ENCODE measurements around the gene TTI1.
A peak's percentile ranks its signal among the peaks of the same experiment; 100 is the strongest.

Gene TTI1

GRCh38 chr20:38033330-38034107 lies at the start of gene TTI1, which contains the start of gene RPRD1B:
Gene TTI1 (minus strand): TSS chr20:38033456. CDS start chr20:38013816, 19,640 bp downstream.
Gene RPRD1B (plus strand): TSS chr20:38033746. CDS start chr20:38033948, 202 bp downstream.
- DNase-seq (ENCODE audit: extremely low spot score, insufficient read length, low read depth) (peak; percentile 80), FAIRE-seq (peak; percentile 89)

- no peak for FAIRE-seq
- no peak for DNase-seq (ENCODE audit: extremely low spot score, insufficient read length, low read depth)
These were observed 49.6 kb upstream of the TTI1 start for GRCh38 chr20:38082894-38083293.

GRCh38 chr20:38081575-38081974 lies 48.3 kb upstream of the TTI1 start:
- DNase-seq (ENCODE audit: extremely low spot score, insufficient read length, low read depth), result no peak
- FAIRE-seq, result no peak

- no peak for FAIRE-seq
These were observed 46.1 kb upstream of the TTI1 start for GRCh38 chr20:38079353-38079752.

GRCh38 chr20:38078084-38078483 lies 44.8 kb upstream of the TTI1 start:
- FAIRE-seq, result no peak
- DNase-seq (ENCODE audit: extremely low spot score, insufficient read length, low read depth), result no peak

More at GRCh38 chr20:38079353-38079752, 46.1 kb upstream of the TTI1 start:
- DNase-seq (ENCODE audit: extremely low spot score, insufficient read length, low read depth), result no peak

- no peak for FAIRE-seq
- DNase-seq (ENCODE audit: extremely low spot score, insufficient read length, low read depth), result no peak
These were observed 43.3 kb upstream of the TTI1 start for GRCh38 chr20:38076548-38076947.

GRCh38 chr20:38075161-38075998 lies 42.1 kb upstream of the TTI1 start:
- FAIRE-seq, result no peak

GRCh38 chr20:38073307-38074071 lies 40.2 kb upstream of the TTI1 start:
- peak; percentile 74 for FAIRE-seq

More at GRCh38 chr20:38075161-38075998, 42.1 kb upstream of the TTI1 start:
- no peak for DNase-seq (ENCODE audit: extremely low spot score, insufficient read length, low read depth)

GRCh38 chr20:38072898-38073297 lies 39.6 kb upstream of the TTI1 start:
- DNase-seq (ENCODE audit: extremely low spot score, insufficient read length, low read depth), result no peak
- FAIRE-seq, result no peak

More at GRCh38 chr20:38073307-38074071, 40.2 kb upstream of the TTI1 start:
- no peak for DNase-seq (ENCODE audit: extremely low spot score, insufficient read length, low read depth)

GRCh38 chr20:38067717-38068365 lies 34.6 kb upstream of the TTI1 start:
- FAIRE-seq, result no peak
- DNase-seq (ENCODE audit: extremely low spot score, insufficient read length, low read depth), result no peak

- no peak for FAIRE-seq
These were observed 33.9 kb upstream of the TTI1 start for GRCh38 chr20:38066969-38067716.

GRCh38 chr20:38065764-38066375 lies 32.6 kb upstream of the TTI1 start:
- DNase-seq (ENCODE audit: extremely low spot score, insufficient read length, low read depth), result no peak
- no peak for FAIRE-seq

More at GRCh38 chr20:38066969-38067716, 33.9 kb upstream of the TTI1 start:
- DNase-seq (ENCODE audit: extremely low spot score, insufficient read length, low read depth), result no peak

GRCh38 chr20:38063911-38064530 lies 30.8 kb upstream of the TTI1 start:
- FAIRE-seq, result peak; percentile 12
- peak; percentile 18 for DNase-seq (ENCODE audit: extremely low spot score, insufficient read length, low read depth)

- DNase-seq (ENCODE audit: extremely low spot score, insufficient read length, low read depth) (no peak), FAIRE-seq (no peak)
These were observed 29.6 kb upstream of the TTI1 start for GRCh38 chr20:38062890-38063289.

GRCh38 chr20:38061109-38061508 lies 27.9 kb upstream of the TTI1 start:
- FAIRE-seq (peak; percentile 80), DNase-seq (ENCODE audit: extremely low spot score, insufficient read length, low read depth) (no peak)

GRCh38 chr20:38060536-38060935 lies 27.3 kb upstream of the TTI1 start:
- DNase-seq (ENCODE audit: extremely low spot score, insufficient read length, low read depth) (no peak), FAIRE-seq (no peak)

- no peak for FAIRE-seq
- no peak for DNase-seq (ENCODE audit: extremely low spot score, insufficient read length, low read depth)
These were observed 26.6 kb upstream of the TTI1 start for GRCh38 chr20:38059832-38060231.

- DNase-seq (ENCODE audit: extremely low spot score, insufficient read length, low read depth), result peak; percentile 38
- FAIRE-seq, result peak; percentile 89
These were observed 24.2 kb upstream of the TTI1 start for GRCh38 chr20:38057351-38057972.

All from GM18507 (cell line).